K562 (cell line): ENCODE measurements around the gene EXOC4.

ENCODE experiments used
- CHD2 ChIP-seq: IDR thresholded peaks from 2 replicates; pipeline ENCODE4 v1.6.1; 2011; ENCODE audit warnings: low read depth, low read length
- ELF1 ChIP-seq: fragments of 200-800 bp; sonication (Bioruptor generic); IDR thresholded peaks from 2 replicates; pipeline ENCODE4 v1.6.1; 2016; ENCODE audit warnings: missing genetic modification characterization, missing compliant biosample characterization
- FOSL1 ChIP-seq: fragments of 200-800 bp; sonication (Bioruptor generic); conservative IDR thresholded peaks from 2 replicates; pipeline ENCODE4 v1.6.1; 2016; ENCODE audit warnings: missing genetic modification characterization, missing compliant biosample characterization
- POLR2A ChIP-seq: fragments of 450-650 bp; conservative IDR thresholded peaks from 2 replicates; pipeline ENCODE4 v1.6.1; 2016
- RAD21 ChIP-seq, 2 experiments: fragments of 250-450 bp in 1 of 2; fragments of 450-650 bp in 1 of 2; sonication (Bioruptor Pico) in 1 of 2; formaldehyde crosslinking in 1 of 2; IDR thresholded peaks in 1 of 2; conservative IDR thresholded peaks in 1 of 2; 2 replicates each; pipeline versions ENCODE4 v1.4.0 to v1.8.0; 2020 to 2022; ENCODE audit warnings: mild to moderate bottlenecking in 2 of 2, moderate library complexity in 1 of 2
- SLC30A9 ChIP-seq: fragments of 250-450 bp; sonication (Bioruptor Pico); IDR thresholded peaks from 2 replicates; pipeline ENCODE4 v1.8.0; 2022; ENCODE audit warnings: mild to moderate bottlenecking, moderate library complexity
- ZSCAN29 ChIP-seq: fragments of 450-650 bp; IDR thresholded peaks from 2 replicates; pipeline ENCODE4 v1.6.1; 2017
- TF ChIP-seq, protein P1 (sequence below), 2 experiments: fragments of 450-650 bp in 1 of 2; IDR thresholded peaks; 2 replicates each; pipeline ENCODE4 v1.6.1; 2011 to 2017; ENCODE audit warnings: low read depth in 2 of 2, antibody characterized with exemption in 1 of 2, borderline replicate concordance in 1 of 2, low read length in 1 of 2, mild to moderate bottlenecking in 1 of 2, mixed read lengths in 1 of 2; ENCODE audit not compliant: control insufficient read depth in 1 of 2
- TF ChIP-seq, protein P2 (sequence below), 3 experiments: IDR thresholded peaks in 2 of 3; conservative IDR thresholded peaks in 1 of 3; 2 replicates each; pipeline ENCODE4 v1.5.1; 2011 to 2012; ENCODE audit warnings: low read length in 3 of 3, mild to moderate bottlenecking in 3 of 3, control low read depth in 2 of 3, improper control_type of control experiment in 1 of 3, inconsistent platforms in 1 of 3, low read depth in 1 of 3, mixed read lengths in 1 of 3, moderate library complexity in 1 of 3; ENCODE audit not compliant: insufficient read depth in 2 of 3
- TF ChIP-seq, protein P3 (sequence below): fragments of 250-450 bp; sonication (Bioruptor Pico); IDR thresholded peaks from 2 replicates; pipeline ENCODE4 v1.8.0; 2021; ENCODE audit warnings: borderline replicate concordance, mild to moderate bottlenecking, moderate library complexity; ENCODE audit not compliant: poor library complexity, severe bottlenecking
- TF ChIP-seq, protein P4 (sequence below): fragments of 150-350 bp; conservative IDR thresholded peaks from 2 replicates; pipeline ENCODE4 v1.6.1; 2014; ENCODE audit warnings: low read length
- TF ChIP-seq, protein P5 (sequence below): sonication (generic); formaldehyde crosslinking; IDR thresholded peaks from 2 replicates; pipeline ENCODE4 v1.9.0; 2022; ENCODE audit warnings: mild to moderate bottlenecking, missing genetic modification reagents

DNA sequence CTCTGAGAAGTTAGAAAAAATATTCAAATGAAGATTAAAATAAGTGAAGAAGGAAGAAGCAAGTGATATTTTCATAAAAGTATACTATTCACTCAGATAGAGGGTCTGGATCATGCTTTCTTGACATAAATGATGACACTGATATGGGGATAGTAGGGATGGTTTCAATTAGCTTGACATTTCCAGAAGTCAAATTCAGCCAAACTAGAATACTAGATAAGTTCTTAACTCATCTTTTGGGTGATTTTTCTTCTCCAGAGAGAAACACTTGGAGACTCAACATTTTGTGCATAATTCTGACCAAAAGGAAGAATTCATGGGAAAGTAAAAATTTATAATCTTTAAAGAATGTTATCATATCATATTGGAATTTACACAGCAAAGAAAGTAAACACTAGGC is 722.3 kb downstream of the EXOC4 start:
- TF ChIP-seq, protein P1, sequence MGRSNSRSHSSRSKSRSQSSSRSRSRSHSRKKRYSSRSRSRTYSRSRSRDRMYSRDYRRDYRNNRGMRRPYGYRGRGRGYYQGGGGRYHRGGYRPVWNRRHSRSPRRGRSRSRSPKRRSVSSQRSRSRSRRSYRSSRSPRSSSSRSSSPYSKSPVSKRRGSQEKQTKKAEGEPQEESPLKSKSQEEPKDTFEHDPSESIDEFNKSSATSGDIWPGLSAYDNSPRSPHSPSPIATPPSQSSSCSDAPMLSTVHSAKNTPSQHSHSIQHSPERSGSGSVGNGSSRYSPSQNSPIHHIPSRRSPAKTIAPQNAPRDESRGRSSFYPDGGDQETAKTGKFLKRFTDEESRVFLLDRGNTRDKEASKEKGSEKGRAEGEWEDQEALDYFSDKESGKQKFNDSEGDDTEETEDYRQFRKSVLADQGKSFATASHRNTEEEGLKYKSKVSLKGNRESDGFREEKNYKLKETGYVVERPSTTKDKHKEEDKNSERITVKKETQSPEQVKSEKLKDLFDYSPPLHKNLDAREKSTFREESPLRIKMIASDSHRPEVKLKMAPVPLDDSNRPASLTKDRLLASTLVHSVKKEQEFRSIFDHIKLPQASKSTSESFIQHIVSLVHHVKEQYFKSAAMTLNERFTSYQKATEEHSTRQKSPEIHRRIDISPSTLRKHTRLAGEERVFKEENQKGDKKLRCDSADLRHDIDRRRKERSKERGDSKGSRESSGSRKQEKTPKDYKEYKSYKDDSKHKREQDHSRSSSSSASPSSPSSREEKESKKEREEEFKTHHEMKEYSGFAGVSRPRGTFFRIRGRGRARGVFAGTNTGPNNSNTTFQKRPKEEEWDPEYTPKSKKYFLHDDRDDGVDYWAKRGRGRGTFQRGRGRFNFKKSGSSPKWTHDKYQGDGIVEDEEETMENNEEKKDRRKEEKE (IDR thresholded peaks at IDR 0.05; ENCODE audit: borderline replicate concordance in 1 of 2, control insufficient read depth in 1 of 2, low read depth in 2 of 2, low read length in 1 of 2): no peak
- TF ChIP-seq, protein P2, sequence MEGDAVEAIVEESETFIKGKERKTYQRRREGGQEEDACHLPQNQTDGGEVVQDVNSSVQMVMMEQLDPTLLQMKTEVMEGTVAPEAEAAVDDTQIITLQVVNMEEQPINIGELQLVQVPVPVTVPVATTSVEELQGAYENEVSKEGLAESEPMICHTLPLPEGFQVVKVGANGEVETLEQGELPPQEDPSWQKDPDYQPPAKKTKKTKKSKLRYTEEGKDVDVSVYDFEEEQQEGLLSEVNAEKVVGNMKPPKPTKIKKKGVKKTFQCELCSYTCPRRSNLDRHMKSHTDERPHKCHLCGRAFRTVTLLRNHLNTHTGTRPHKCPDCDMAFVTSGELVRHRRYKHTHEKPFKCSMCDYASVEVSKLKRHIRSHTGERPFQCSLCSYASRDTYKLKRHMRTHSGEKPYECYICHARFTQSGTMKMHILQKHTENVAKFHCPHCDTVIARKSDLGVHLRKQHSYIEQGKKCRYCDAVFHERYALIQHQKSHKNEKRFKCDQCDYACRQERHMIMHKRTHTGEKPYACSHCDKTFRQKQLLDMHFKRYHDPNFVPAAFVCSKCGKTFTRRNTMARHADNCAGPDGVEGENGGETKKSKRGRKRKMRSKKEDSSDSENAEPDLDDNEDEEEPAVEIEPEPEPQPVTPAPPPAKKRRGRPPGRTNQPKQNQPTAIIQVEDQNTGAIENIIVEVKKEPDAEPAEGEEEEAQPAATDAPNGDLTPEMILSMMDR (IDR thresholded peaks at IDR 0.05 in 2 of 3, conservative IDR thresholded peaks at IDR 0.05 in 1 of 3; ENCODE audit: insufficient read depth in 2 of 3, low read depth in 1 of 3, low read length in 3 of 3): no peak
- TF ChIP-seq FOSL1 (no peak), CHD2 (no peak), ZSCAN29 (no peak), POLR2A (no peak), ELF1 (tag) (no peak), RAD21 (CRISPR knock-in tag; conservative IDR thresholded peaks at IDR 0.05 in 1 of 2, IDR thresholded peaks at IDR 0.05 in 1 of 2) (no peak), SLC30A9 (CRISPR knock-in tag) (no peak)
- TF ChIP-seq, protein P3, sequence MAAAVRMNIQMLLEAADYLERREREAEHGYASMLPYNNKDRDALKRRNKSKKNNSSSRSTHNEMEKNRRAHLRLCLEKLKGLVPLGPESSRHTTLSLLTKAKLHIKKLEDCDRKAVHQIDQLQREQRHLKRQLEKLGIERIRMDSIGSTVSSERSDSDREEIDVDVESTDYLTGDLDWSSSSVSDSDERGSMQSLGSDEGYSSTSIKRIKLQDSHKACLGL (CRISPR knock-in tag): no peak
- TF ChIP-seq, protein P4, sequence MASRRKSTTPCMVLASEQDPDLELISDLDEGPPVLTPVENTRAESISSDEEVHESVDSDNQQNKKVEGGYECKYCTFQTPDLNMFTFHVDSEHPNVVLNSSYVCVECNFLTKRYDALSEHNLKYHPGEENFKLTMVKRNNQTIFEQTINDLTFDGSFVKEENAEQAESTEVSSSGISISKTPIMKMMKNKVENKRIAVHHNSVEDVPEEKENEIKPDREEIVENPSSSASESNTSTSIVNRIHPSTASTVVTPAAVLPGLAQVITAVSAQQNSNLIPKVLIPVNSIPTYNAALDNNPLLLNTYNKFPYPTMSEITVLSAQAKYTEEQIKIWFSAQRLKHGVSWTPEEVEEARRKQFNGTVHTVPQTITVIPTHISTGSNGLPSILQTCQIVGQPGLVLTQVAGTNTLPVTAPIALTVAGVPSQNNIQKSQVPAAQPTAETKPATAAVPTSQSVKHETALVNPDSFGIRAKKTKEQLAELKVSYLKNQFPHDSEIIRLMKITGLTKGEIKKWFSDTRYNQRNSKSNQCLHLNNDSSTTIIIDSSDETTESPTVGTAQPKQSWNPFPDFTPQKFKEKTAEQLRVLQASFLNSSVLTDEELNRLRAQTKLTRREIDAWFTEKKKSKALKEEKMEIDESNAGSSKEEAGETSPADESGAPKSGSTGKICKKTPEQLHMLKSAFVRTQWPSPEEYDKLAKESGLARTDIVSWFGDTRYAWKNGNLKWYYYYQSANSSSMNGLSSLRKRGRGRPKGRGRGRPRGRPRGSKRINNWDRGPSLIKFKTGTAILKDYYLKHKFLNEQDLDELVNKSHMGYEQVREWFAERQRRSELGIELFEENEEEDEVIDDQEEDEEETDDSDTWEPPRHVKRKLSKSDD: no peak
- TF ChIP-seq, protein P5, sequence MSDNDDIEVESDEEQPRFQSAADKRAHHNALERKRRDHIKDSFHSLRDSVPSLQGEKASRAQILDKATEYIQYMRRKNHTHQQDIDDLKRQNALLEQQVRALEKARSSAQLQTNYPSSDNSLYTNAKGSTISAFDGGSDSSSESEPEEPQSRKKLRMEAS (CRISPR knock-in tag): no peak
